Measurements from ENCODE around the gene SLC66A1.

Gene SLC66A1

DNA sequence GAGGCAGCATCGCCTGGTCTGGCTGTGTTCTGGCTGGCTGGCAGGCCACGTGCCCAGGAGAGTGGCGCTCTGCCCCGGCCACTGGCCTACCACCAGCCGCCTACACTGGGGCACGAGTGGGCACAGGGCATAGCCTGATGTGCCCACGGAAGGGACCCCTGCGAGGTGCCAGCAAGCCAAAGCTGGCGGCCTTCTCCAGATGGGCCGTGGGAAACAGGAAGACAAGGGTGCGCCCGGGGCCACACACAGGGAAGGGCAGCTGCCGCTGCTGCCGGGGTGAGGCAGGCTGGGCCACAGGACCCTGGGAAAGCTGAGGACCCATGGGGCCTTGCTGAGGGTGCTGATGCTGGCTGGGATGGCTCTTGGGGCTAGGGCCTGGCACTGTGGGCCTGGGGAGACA, 40.7 kb downstream of the SLC66A1 start:
- TF ChIP-seq, protein P1, sequence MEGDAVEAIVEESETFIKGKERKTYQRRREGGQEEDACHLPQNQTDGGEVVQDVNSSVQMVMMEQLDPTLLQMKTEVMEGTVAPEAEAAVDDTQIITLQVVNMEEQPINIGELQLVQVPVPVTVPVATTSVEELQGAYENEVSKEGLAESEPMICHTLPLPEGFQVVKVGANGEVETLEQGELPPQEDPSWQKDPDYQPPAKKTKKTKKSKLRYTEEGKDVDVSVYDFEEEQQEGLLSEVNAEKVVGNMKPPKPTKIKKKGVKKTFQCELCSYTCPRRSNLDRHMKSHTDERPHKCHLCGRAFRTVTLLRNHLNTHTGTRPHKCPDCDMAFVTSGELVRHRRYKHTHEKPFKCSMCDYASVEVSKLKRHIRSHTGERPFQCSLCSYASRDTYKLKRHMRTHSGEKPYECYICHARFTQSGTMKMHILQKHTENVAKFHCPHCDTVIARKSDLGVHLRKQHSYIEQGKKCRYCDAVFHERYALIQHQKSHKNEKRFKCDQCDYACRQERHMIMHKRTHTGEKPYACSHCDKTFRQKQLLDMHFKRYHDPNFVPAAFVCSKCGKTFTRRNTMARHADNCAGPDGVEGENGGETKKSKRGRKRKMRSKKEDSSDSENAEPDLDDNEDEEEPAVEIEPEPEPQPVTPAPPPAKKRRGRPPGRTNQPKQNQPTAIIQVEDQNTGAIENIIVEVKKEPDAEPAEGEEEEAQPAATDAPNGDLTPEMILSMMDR (conservative IDR thresholded peaks at IDR 0.05; ENCODE audit: low read depth, low read length) = no peak
- DNase-seq (ENCODE audit: low read depth) = no peak
- no peak overlapping the region for H3K4me3 ChIP-seq (ENCODE audit: low read depth, low read length)

DNA sequence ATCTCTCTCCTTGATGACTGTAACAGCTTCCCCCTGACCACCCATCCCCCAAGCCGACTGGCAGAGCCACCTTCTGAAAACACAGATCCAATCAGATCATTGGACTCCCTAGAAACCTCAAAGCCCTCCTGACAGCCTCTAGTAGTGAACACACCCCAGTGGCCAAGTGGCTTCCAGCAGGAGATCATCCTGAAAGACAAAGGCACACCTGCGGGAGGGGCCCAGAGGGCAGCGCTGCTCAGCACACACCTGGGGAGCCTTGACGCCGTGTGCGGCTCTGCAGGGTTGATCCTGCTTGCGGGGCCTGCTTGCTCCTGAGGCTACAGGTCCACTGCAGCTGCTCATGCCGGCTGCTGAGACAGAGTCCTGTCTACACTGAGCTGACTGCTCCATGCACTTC, 41.5 kb downstream of the SLC66A1 start:
- TF ChIP-seq, protein P1 (conservative IDR thresholded peaks at IDR 0.05; ENCODE audit: low read depth, low read length) = no peak
- DNase-seq (ENCODE audit: low read depth) = no peak
- H3K4me3 ChIP-seq (ENCODE audit: low read depth, low read length) = no peak overlapping the region

DNA sequence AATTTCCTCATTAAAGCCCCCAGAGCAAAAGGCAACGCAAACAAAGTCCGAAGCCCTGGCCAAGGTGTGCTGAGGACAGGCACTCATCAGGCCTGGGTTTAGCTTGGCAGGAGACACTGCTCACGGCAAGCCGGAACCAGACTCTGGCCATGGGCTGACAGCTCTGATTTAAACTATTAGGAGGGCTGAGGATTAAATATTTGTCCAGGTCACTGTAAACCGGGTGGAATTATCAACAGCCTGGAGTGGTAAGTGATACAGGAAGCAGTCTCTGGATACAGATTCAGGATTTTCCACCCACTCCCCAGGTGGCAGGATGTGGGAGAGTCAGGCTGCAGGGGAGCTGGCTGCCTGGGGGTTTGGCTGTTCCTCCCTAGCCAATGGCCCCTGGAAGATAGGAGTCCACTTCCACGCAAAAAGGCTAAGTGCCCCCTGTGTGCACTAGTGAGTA, 42.4 kb downstream of the SLC66A1 start:
- TF ChIP-seq, protein P1 (conservative IDR thresholded peaks at IDR 0.05; ENCODE audit: low read depth, low read length) = peak; percentile 5
- no peak for DNase-seq (ENCODE audit: low read depth)
- no peak overlapping the region for H3K4me3 ChIP-seq (ENCODE audit: low read depth, low read length)

DNA sequence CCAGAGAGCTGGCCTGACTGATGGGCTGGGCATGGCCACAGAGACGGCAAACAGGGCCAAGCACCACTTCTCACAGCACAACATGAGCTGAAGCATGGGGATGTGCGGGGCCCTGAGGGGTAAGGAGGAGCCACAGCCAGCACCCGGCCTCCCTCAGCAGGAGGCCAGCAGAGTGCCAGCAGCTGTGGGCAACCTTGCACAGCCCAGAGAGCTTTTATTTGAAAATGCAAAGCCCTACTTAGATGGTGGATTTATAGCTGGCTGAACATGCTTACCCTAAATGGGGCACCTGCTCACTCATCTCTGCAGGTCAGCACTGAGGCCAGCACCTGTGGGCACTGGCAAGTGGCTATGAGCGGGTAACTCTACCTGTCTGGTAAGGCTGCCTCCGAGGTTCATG, 44.1 kb downstream of the SLC66A1 start:
- TF ChIP-seq, protein P1 (conservative IDR thresholded peaks at IDR 0.05; ENCODE audit: low read depth, low read length) = no peak
- no peak overlapping the region for H3K4me3 ChIP-seq (ENCODE audit: low read depth, low read length)
- no peak for DNase-seq (ENCODE audit: low read depth)

DNA sequence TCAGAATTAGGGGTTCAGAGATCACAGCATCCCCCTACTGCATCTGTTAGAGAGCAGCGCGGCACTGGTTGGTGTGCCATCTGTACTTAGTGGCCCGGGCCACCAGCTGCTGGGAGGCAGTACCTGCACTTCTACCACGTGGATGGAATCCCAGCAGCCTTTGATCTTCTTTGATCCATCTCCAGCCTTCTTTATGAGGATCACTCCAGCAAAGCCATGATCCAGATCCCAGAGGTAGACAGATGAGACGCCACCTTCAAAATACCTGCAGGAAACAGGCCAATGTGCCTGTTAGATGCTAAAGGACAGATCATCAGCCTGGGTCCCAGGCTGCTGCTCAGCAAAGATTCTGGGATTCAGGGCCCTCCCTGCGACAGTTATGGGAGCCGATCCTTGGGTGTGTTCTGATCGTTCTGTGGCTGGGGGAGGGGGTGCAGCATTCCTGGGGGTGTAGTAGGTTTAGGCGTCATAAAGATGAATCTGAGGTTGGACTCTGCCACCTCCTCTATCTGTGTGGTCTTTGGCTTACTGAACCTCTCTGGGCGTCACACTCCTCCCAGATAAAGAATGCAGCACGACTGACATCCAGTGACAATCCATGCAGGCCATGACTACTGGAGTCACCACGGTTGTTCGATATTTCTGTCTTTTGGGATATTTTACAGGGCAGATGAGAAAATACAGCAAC, 45.3 kb downstream of the SLC66A1 start:
- TF ChIP-seq, protein P1 (conservative IDR thresholded peaks at IDR 0.05; ENCODE audit: low read depth, low read length) = no peak
- DNase-seq (ENCODE audit: low read depth) = no peak
- H3K4me3 ChIP-seq (ENCODE audit: low read depth, low read length) = no peak overlapping the region

DNA sequence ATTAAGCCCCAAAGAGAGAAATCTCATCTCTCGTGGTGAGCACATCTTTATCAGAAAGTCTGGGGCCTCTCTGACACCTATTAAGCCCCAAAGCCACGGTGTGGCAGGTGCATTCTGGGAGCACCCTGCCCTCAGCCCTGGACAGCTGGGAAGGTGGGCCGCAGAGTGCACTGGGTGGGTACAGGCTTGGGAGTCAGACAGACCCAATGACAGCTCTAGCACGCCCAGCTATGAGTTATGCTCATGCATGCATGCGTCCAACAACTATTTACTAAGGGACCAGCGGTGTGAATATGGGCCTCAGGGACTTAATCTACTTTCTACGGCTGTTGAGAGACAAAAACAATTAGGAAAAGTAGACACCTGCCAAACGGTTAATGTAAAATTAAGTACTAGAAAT, 46.6 kb downstream of the SLC66A1 start:
- no peak for DNase-seq (ENCODE audit: low read depth)
- no peak overlapping the region for H3K4me3 ChIP-seq (ENCODE audit: low read depth, low read length)
- TF ChIP-seq, protein P1 (conservative IDR thresholded peaks at IDR 0.05; ENCODE audit: low read depth, low read length) = no peak

DNA sequence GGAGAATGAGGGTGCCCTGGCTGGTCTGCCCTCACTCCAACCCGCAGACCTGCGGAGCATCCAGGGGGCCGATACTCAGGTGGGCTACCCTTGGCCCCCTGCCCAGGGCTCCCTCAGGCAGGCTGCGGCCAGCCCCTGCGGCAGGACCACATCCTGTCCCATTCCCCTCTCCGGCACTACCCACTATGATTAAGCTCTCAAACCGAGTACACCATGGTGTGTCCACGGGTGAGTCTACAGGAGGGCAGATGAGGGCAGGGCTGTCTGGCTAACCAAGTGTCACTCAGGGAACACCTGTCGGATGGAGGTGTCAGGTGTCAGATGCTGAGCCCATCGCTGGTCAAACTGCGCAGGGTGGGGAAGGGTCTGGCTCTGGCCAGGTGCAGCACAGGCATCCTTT, 47.2 kb downstream of the SLC66A1 start:
- no peak for DNase-seq (ENCODE audit: low read depth)
- no peak overlapping the region for H3K4me3 ChIP-seq (ENCODE audit: low read depth, low read length)
- TF ChIP-seq, protein P1 (conservative IDR thresholded peaks at IDR 0.05; ENCODE audit: low read depth, low read length) = no peak

All from choroid plexus epithelial cell (primary cell).